Esophagus squamous epithelium (tissue), 5 donors: ENCODE results near the gene SIAH2. TPM values are rescaled to one million over a fixed set of nuclear protein-coding genes. Genes with fewer than 3 reads are reported as not detected.

Source experiments
- DNase-seq: peaks from one replicate; lab custom pipeline; 2025; lab: John Stamatoyannopoulos, UW
- H3K27ac ChIP-seq, 4 donors: fragments of 200-600 bp; sonication (generic); one replicate each; pipeline ENCODE4 v1.5.1; 2016 to 2019; ENCODE audit warnings: mild to moderate bottlenecking in 1 of 4
- H3K27me3 ChIP-seq, 4 donors: fragments of 200-600 bp; sonication (generic); 1 replicate in 3 of 4; 2 replicates in 1 of 4; pipeline versions ENCODE4 v1.5.1 to v1.6.0; 2017 to 2021; ENCODE audit warnings: antibody characterized with exemption in 1 of 4
- H3K36me3 ChIP-seq, 3 donors: fragments of 200-600 bp; sonication (generic); one replicate each; pipeline ENCODE4 v1.5.1; 2016 to 2019
- H3K4me1 ChIP-seq, 3 donors: fragments of 200-600 bp; sonication (generic); one replicate each; pipeline ENCODE4 v1.5.1; 2017 to 2019
- H3K4me3 ChIP-seq, 4 donors: fragments of 200-600 bp; sonication (generic); 1 replicate in 3 of 4; 2 replicates in 1 of 4; pipeline ENCODE4 v1.5.1; 2016 to 2019; ENCODE audit warnings: mild to moderate bottlenecking in 2 of 4, moderate library complexity in 1 of 4
- H3K9me3 ChIP-seq, 3 donors: fragments of 200-600 bp; sonication (generic); one replicate each; pipeline ENCODE4 v1.5.1; 2016 to 2019
- CTCF ChIP-seq, 6 experiments: fragments of 450-650 bp in 4 of 6; fragments of 200-600 bp in 2 of 6; sonication (generic) in 2 of 6; IDR thresholded peaks; one replicate each; pipeline ENCODE4 v1.5.1; 2016 to 2019; ENCODE audit warnings: antibody characterized with exemption in 6 of 6, mild to moderate bottlenecking in 4 of 6, moderate library complexity in 4 of 6
- POLR2A ChIP-seq, 4 donors: fragments of 450-650 bp; IDR thresholded peaks; one replicate each; pipeline ENCODE4 v1.6.1; 2017; ENCODE audit warnings: antibody characterized with exemption in 4 of 4, mild to moderate bottlenecking in 4 of 4, moderate library complexity in 3 of 4
- WGBS, 2 donors: methylation state at CpG; one replicate each; pipeline ENCODE4 v1.1.5; 2018; 5-methylcytosine and 5-hydroxymethylcytosine counted together
- intact Hi-C: fragments of 100-400 bp; cut with DNase I; formaldehyde crosslinking; loops from one replicate; pipeline ENCODE4 v1.15.0; 2022
- total RNA-seq, 4 donors: library from RNA; depleted of rRNA; stranded (reverse); fragments of >200 nt; gene quantifications; one replicate each; pipeline ENCODE4 v1.1.0, GENCODE V29; 2016
- donor health status: DM: yes; HTN: yes; CAD: no.

The SIAH2 gene
- total RNA-seq, 4 donors from 2014 or later = 39.4 to 74.8 (median 51.8) TPM

- DNase-seq = no peak
- intact Hi-C loops = no loop called here
- WGBS, 2 donors = 70 to 82% methylated on average over 3 to 4 of the region's 4 CpGs
- Histone ChIP-seq H3K9me3 (no peaks in the 10 kb centered on the region), H3K27ac (no peak overlapping the region), H3K4me3 (no peak overlapping the region), H3K27me3 (no peaks in the 10 kb centered on the region), H3K36me3 (no peaks in the 10 kb centered on the region), H3K4me1 (no peaks in the 10 kb centered on the region)
- TF ChIP-seq CTCF (IDR thresholded peaks at IDR 0.05) (no peak), POLR2A (IDR thresholded peaks at IDR 0.05) (no peak)
Measured at GRCh38 chr3:150793641-150794040, 30.7 kb upstream of the SIAH2 start.

- Histone ChIP-seq H3K27me3 (peaks cover 0 to 8% (median 0%) of the 10 kb centered on the region in 4 donors), H3K4me1 (peaks cover 0 to 13% (median 0%) of the 10 kb centered on the region in 3 donors), H3K4me3 (no peak overlapping the region), H3K27ac (no peak overlapping the region), H3K9me3 (no peaks in the 10 kb centered on the region), H3K36me3 (no peaks in the 10 kb centered on the region)
- TF ChIP-seq POLR2A (IDR thresholded peaks at IDR 0.05) (no peak), CTCF (IDR thresholded peaks at IDR 0.05) (no peak)
- no peak for DNase-seq
- intact Hi-C loops = no loop called here
Measured at GRCh38 chr3:150790629-150791028, 27.7 kb upstream of the SIAH2 start.

- peaks cover 0 to 8% (median 0%) of the 10 kb centered on the region in 4 donors for H3K27me3 ChIP-seq
- intact Hi-C loops = loop anchor here (5.0 kb wide), 2 partner anchors 73 to 353 kb away; no protein-coding TSS in a partner anchor
- H3K9me3 ChIP-seq = no peaks in the 10 kb centered on the region
- DNase-seq = no peak
- peaks cover 0 to 13% (median 0%) of the 10 kb centered on the region in 3 donors for H3K4me1 ChIP-seq
- no peak overlapping the region for H3K27ac ChIP-seq
- WGBS, 2 donors = 79 to 88% methylated on average over 4 of the region's 4 CpGs
- H3K4me3 ChIP-seq = no peak overlapping the region
- H3K36me3 ChIP-seq = no peaks in the 10 kb centered on the region
- no peak for TF ChIP-seq CTCF (IDR thresholded peaks at IDR 0.05)
- no peak for TF ChIP-seq POLR2A (IDR thresholded peaks at IDR 0.05)
Measured at GRCh38 chr3:150789451-150789850, 26.5 kb upstream of the SIAH2 start.

- H3K27ac ChIP-seq = no peak overlapping the region
- TF ChIP-seq POLR2A (IDR thresholded peaks at IDR 0.05) (no peak), CTCF (IDR thresholded peaks at IDR 0.05) (peak; percentile 69 to 92 (median 84))
- no peaks in the 10 kb centered on the region for H3K9me3 ChIP-seq
- 11 to 19% methylated on average over 9 to 10 of the region's 10 CpGs for WGBS, 2 donors
- H3K27me3 ChIP-seq = peaks cover 0 to 8% (median 0%) of the 10 kb centered on the region in 4 donors
- H3K36me3 ChIP-seq = no peaks in the 10 kb centered on the region
- H3K4me3 ChIP-seq = no peak overlapping the region
- intact Hi-C loops = loop anchor here (5.0 kb wide), 2 partner anchors 74 to 354 kb away; no protein-coding TSS in a partner anchor
- no peak for DNase-seq
- peaks cover 0 to 13% (median 0%) of the 10 kb centered on the region in 3 donors for H3K4me1 ChIP-seq
Measured at GRCh38 chr3:150787741-150788370, 24.9 kb upstream of the SIAH2 start.

- H3K36me3 ChIP-seq = no peaks in the 10 kb centered on the region
- no peaks in the 10 kb centered on the region for H3K9me3 ChIP-seq
- H3K27ac ChIP-seq = no peak overlapping the region
- TF ChIP-seq CTCF (IDR thresholded peaks at IDR 0.05) = no peak
- no peak for TF ChIP-seq POLR2A (IDR thresholded peaks at IDR 0.05)
- peaks cover 0 to 13% (median 0%) of the 10 kb centered on the region in 3 donors for H3K4me1 ChIP-seq
- intact Hi-C loops = loop anchor here (5.0 kb wide), 2 partner anchors 76 to 356 kb away; no protein-coding TSS in a partner anchor
- H3K4me3 ChIP-seq = no peak overlapping the region
- H3K27me3 ChIP-seq = peaks cover 0 to 8% (median 0%) of the 10 kb centered on the region in 4 donors
- no peak for DNase-seq
Measured at GRCh38 chr3:150786791-150787190, 23.8 kb upstream of the SIAH2 start.
